Measurements from ENCODE around the gene MORN5.

Gene MORN5

DNA sequence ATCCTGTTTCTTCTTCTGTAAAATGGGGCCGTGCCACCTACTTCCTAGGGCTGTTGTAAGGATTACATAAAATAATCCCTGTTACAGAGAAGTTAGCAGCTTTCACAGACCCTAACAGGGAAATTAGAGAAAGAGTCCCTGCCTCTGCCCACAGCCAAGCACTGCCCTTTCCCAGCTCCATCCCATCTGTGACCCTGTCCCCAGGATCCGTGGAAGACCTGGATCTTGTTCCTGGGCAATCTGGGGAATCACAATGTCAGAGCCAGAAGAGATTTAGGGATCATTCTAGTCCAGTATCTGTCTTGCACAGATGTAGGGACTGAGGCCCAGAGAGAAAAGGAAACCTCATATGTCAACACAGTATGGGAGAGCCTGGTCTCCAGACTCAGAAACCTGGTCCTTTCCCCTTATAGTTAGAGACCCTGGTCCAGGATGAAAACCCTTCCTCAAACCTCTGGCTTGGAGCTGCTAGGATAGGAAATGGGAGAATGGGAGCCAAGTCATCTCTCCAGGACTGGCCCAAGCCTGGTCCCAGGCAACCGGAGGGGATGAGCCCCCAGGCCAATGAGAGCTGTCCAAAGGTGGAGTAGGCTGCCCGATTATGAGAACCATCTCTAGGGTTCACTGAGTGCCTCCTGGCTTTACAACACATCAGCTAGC lies 56.6 kb downstream of the MORN5 start:
- no peaks in the 10 kb centered on the region; the same call in 1 of the 2 replicates for H3K4me1 ChIP-seq (ENCODE audit: insufficient read depth, low read length)
- no peaks in the 10 kb centered on the region for H3K36me3 ChIP-seq (ENCODE audit: insufficient read depth, low read length)
- peak overlapping the region; percentile 26; the same call in 1 of the 2 replicates for H3K9ac ChIP-seq (ENCODE audit: low read depth, low read length)
- no peaks in the 10 kb centered on the region for H3K9me3 ChIP-seq (ENCODE audit: control insufficient read depth, insufficient read depth, low read length)

DNA sequence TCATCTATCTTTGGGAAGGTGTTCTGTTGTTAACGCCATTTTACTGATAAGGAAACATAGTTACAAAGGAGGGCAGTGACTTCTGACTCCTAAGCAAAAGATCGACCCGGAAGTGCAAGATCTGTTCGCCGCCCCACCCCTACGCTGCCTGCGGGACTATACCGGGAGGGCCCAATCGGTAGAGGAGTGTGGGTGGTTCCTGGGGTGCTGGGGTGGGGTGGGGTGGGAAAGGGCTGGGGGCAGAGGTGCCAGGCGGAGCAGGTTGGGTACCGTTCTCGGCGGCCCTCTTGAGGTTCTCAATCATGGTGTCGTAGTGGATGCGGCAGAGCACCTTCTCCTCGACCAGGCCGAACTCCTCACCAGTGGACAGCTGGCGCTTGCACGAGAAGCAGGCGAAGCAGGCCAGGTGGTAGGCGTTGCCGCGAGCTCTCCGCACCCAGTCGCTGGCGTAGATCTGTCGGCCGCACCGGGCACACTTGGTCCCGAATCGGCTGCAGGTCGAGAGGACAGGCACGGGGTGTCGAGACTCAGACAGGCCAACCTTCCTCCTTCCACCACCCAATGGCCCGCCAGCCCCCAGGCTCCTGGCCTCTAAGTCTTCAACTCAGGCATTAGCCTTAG lies 57.2 kb downstream of the MORN5 start:
- Histone ChIP-seq H3K9ac (ENCODE audit: low read depth, low read length) (peak overlapping the region; percentile 26; the same call in 1 of the 2 replicates), H3K4me1 (ENCODE audit: insufficient read depth, low read length) (no peaks in the 10 kb centered on the region; the same call in 1 of the 2 replicates), H3K36me3 (ENCODE audit: insufficient read depth, low read length) (no peaks in the 10 kb centered on the region), H3K9me3 (ENCODE audit: control insufficient read depth, insufficient read depth, low read length) (no peaks in the 10 kb centered on the region)

DNA sequence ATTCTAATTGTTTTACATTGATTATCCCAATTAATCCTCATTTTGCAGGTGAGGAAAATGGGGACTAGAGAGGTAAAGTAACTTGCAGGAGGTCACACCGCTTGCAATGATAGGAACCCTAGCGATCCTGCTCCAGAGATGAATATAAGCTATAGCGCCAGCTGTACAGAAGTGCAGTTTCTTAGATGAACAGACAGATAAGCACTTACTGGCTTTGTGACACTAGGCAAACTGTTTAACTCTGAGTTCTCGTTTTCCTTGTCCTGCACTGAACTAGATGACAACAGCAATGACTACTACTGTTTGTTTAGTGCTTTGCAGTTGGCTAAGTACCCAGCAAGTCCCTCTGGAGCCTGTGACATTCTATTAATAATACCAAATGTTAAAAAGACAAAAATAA lies 57.9 kb downstream of the MORN5 start:
- H3K4me1 ChIP-seq (ENCODE audit: insufficient read depth, low read length): no peaks in the 10 kb centered on the region; the same call in 1 of the 2 replicates
- no peak overlapping the region for H3K9ac ChIP-seq (ENCODE audit: low read depth, low read length)
- H3K9me3 ChIP-seq (ENCODE audit: control insufficient read depth, insufficient read depth, low read length): no peaks in the 10 kb centered on the region
- H3K36me3 ChIP-seq (ENCODE audit: insufficient read depth, low read length): no peaks in the 10 kb centered on the region

DNA sequence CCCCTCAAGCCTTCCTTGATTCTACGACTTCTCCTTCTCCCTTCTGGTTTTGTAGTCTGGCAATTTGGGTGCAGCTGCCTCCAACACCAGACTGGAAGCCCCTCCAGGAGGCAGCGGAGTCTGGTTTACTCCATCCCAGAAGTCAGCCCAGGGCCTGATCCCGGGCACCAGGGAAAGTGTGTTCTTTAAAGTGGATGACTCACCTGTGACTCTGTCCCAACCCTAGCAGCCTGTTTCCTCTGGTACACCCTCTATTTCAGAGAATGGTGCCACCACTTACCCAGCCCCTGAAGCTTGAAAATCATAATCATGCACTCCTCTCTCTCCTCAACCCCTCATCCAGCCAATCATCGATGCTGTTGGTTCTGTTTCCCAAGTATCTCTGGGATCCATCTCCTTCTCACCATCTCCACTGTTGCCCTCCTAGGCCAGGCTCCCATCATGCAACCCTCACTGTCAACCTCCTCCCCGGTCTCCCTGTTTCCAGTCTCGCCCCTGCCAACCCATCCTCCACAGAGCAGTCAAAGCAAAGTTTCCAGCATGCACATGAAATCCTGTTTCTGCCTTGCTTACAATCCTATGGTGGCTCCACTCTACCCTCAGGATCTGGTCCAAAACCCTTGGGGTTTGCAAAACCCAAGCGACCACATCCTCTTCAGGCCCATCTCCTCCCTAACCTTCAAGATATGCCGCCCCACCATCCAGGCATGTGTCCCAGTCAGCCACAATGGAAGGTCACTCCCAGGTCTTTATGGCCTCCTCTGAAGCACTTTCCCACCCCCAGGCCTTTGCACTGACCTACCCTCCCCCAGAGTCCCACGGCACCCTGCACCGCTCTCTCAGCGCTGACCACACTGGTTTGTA lies 58.6 kb downstream of the MORN5 start:
- Histone ChIP-seq H3K9me3 (ENCODE audit: control insufficient read depth, insufficient read depth, low read length) (no peaks in the 10 kb centered on the region), H3K9ac (ENCODE audit: low read depth, low read length) (peak overlapping the region; percentile 55; the same call in 1 of the 2 replicates), H3K36me3 (ENCODE audit: insufficient read depth, low read length) (no peaks in the 10 kb centered on the region), H3K4me1 (ENCODE audit: insufficient read depth, low read length) (no peaks in the 10 kb centered on the region; the same call in 1 of the 2 replicates)

DNA sequence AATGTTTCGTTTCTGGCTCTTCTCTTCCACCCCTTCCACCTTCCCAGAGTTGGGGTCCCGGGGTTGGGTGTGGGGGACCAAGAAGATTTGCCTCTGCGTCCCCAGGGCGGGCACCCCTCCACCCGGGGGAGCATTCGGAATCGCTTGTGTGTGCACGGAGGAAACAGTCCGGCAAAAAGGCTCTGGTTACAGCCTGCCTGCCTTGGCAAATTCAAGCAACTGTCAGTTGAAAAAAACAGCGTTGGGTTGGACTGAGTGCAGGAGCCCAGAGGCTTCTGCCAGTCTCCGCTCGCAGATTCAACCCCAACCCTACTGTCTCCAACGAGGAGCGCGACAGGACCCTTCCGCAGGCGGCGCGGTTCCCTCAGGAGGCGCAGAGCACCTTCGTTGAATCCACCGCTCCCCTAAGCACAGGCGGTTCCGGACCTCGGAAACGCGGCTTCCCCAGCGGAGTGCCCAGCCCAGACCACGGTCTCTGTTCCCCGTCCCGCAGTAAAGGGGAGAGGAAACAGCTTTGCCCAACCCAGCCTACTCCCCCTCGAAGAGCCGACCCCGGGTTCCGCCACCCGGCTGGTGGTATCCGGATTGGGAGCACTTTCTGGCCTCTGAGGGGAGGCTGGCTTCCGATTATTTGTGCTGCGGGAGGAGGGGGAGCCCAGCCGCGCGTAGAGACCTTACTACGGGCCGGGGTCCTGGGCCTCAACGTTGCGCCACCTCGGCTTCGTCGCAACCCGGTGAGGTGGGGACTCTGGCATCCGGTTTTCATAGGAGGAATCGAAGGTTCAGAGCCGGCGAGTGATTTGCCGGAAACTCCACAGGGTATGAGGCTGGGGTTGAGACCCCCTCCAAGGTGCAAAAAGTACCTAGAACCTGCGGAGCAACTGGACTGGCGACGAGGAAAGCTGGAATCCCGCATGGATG lies 59.5 kb downstream of the MORN5 start:
- Histone ChIP-seq H3K9ac (ENCODE audit: low read depth, low read length) (peak overlapping the region; percentile 55; the same call in 1 of the 2 replicates), H3K4me1 (ENCODE audit: insufficient read depth, low read length) (no peaks in the 10 kb centered on the region; the same call in 1 of the 2 replicates), H3K9me3 (ENCODE audit: control insufficient read depth, insufficient read depth, low read length) (no peaks in the 10 kb centered on the region), H3K36me3 (ENCODE audit: insufficient read depth, low read length) (no peaks in the 10 kb centered on the region)

DNA sequence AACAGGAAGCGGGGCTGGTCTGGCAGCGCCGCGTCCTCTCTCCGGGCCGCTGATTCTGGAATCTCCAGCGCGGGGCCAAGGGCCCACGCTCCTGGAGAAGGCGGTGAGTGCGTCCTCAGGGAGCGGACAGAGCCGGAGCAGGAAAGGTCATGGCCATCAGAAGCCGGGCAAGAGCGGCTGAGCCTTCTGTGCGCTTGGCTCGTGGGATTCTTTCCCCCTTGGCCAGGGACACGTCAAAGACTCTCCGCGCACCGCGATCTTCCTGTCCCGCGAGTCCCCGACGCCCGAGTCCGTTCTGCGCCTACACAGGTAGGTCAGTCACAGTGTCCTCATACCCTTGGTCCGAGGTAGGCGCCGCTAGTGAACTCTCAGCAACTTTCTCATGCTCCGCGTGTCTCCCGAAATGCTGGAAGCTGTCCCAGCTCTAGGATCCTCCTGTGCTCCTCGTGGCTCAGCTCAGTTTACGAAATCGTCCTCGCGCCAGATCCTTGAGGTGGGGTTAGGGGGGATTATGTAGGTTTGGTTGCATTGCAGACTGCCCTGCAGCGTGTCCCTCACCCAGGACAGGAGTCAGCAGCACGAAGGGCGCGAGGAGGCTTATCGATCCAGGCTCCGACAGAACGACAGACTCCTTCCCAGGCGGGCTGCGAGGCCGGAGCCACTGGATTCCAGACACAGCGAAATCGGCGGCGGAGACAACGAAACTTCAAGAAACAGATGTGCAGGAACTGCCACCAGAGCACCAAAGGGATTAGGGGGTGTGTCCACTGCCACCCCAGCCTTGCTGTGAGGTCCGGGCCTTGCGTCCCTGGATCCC lies 60.4 kb downstream of the MORN5 start:
- no peaks in the 10 kb centered on the region; the same call in 1 of the 2 replicates for H3K4me1 ChIP-seq (ENCODE audit: insufficient read depth, low read length)
- peak overlapping the region; percentile 55; the same call in 1 of the 2 replicates for H3K9ac ChIP-seq (ENCODE audit: low read depth, low read length)
- no peaks in the 10 kb centered on the region for H3K9me3 ChIP-seq (ENCODE audit: control insufficient read depth, insufficient read depth, low read length)
- no peaks in the 10 kb centered on the region for H3K36me3 ChIP-seq (ENCODE audit: insufficient read depth, low read length)

DNA sequence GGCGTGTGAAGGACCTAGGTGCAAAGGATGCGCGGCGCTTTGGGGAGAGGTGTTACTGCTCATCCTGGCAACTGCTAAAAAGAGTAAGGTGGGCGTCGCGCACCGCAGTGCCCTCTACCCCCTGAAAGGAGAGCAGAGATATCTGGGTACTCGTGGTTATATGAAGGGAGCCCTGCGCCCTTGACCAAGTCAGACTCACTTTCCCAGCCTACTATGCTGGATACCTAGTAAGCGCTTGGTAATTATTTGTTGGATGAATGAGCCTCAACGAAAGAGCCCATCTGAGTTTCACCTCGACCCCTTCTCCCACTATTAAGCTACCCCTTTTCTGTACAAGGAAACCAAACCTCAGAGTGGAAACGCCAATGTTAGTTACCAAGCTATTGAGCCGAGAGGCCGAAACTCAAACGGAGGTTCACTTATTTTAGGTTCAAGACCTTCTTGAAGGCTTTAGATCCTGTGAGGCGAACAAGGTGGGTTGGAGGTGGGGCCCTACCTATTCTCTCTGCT lies 61.0 kb downstream of the MORN5 start:
- Histone ChIP-seq H3K36me3 (ENCODE audit: insufficient read depth, low read length) (no peaks in the 10 kb centered on the region), H3K9ac (ENCODE audit: low read depth, low read length) (peak overlapping the region; percentile 43; the same call in 1 of the 2 replicates), H3K4me1 (ENCODE audit: insufficient read depth, low read length) (no peaks in the 10 kb centered on the region; the same call in 1 of the 2 replicates), H3K9me3 (ENCODE audit: control insufficient read depth, insufficient read depth, low read length) (no peaks in the 10 kb centered on the region)

DNA sequence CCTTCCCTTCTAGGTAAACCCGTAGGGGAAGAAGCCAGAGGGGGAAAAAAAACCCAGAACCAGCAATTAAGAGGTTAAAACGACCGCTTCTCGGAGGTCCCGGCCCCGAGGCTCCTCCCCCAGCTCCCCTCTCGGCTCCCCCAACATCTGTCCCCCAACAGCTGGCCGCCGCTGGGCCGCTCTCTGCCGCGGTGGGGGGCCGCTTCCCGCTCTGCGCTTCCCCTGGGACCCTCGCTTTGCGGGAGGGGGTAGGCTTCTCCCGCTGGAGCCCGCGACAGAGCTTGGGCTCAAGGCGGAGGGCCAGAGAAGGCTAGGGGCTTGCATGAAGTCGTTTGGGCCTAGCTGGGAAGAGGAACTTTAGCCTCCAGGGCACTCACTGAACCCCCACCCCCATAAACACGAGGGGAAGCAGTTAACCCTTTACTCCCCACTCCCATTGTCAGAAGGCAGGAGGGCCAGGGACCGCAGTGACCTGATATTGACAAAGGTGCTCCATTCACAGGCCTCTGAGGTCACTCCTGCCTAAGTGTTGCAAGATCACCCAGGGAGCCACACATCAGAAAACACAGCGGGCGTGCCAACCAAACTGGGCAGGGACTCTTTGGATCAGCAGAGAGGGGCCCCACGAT lies 61.6 kb downstream of the MORN5 start:
- peak overlapping the region; percentile 43; the same call in 1 of the 2 replicates for H3K9ac ChIP-seq (ENCODE audit: low read depth, low read length)
- H3K36me3 ChIP-seq (ENCODE audit: insufficient read depth, low read length): no peaks in the 10 kb centered on the region
- H3K9me3 ChIP-seq (ENCODE audit: control insufficient read depth, insufficient read depth, low read length): no peaks in the 10 kb centered on the region
- H3K4me1 ChIP-seq (ENCODE audit: insufficient read depth, low read length): no peaks in the 10 kb centered on the region; the same call in 1 of the 2 replicates

DNA sequence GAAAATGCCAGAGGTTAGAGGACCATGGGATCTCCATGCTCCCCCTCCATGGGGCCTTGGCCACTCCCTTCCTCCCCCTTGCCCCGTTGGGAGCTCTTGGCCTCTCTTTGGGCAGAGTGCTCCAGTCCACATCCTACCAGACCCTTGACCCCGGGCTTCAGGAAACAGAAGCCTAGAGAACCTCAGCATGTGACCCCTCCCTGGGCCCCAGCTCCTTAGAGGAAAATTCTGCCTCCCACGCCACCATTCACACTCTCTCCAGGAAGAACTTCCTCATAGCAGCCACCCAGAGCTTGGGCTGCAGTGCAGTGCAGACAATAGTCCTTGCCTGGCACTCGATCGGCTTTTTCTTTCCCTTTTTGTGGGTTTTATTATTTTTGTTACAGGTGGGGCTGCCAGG lies 63.1 kb downstream of the MORN5 start:
- no peak overlapping the region for H3K9ac ChIP-seq (ENCODE audit: low read depth, low read length)
- no peaks in the 10 kb centered on the region for H3K36me3 ChIP-seq (ENCODE audit: insufficient read depth, low read length)
- H3K9me3 ChIP-seq (ENCODE audit: control insufficient read depth, insufficient read depth, low read length): no peaks in the 10 kb centered on the region
- H3K4me1 ChIP-seq (ENCODE audit: insufficient read depth, low read length): no peaks in the 10 kb centered on the region; the same call in 1 of the 2 replicates

DNA sequence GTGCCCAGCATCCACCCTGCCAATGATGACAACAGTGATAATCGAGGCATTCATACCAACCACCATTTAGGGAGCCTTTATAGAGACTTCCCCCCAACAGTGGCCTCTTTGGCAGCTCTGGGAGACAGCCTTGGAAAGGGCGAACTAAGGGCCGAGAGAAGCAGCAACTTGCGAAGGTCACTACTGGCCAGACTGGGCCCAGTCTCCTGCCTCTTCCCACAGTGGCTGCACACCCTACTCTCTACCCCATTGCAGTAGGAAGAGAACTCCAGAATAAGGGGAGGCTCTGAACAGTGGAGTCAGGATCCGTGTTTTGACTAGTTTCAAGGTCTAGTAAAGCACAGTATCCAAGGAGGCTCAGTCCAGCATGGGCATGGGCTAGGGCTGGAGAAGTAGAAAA lies 63.7 kb downstream of the MORN5 start:
- H3K9me3 ChIP-seq (ENCODE audit: control insufficient read depth, insufficient read depth, low read length): no peaks in the 10 kb centered on the region
- no peaks in the 10 kb centered on the region; the same call in 1 of the 2 replicates for H3K4me1 ChIP-seq (ENCODE audit: insufficient read depth, low read length)
- H3K36me3 ChIP-seq (ENCODE audit: insufficient read depth, low read length): no peaks in the 10 kb centered on the region
- H3K9ac ChIP-seq (ENCODE audit: low read depth, low read length): no peak overlapping the region

DNA sequence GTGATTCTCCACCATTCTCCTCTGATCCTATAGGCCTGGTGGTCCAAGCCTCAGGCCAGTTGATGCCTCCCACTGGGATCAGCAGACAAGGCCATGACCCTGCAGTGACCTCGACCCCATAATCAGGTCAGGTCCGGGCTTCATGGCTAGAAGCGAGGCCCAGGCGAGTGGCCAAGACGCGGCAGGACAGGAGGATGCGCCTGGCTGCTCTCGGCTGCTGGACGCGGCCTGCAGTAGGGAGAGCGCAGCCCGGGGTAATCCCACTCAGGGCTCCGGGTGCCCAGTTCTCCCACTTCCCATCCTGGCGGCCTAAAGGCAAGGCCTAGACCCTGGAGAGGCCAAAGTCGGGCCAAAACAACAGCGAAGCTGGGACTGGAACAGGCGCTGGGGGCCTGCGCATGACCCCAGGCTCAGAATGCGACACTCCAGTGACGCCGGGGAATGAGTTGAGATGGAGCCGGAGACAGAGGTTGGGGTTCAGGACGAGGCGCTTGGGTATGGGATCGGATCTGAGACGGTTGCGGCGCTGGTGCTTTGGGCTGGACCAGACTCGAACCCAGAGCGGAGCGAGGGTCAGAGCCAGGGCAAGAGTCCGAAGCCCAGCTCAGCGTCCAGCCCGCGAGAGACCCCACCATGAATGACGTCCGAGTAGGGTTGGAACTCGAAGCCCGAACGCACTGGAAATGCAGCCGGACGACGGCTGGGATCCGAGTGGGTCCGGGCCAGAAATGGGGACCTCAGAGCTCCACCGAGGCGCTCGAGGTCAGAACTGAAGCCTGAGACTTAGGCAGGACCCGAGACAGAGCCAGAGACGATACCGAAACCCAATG lies 65.8 kb downstream of the MORN5 start:
- Histone ChIP-seq H3K4me1 (ENCODE audit: insufficient read depth, low read length) (no peaks in the 10 kb centered on the region; the same call in 1 of the 2 replicates), H3K9me3 (ENCODE audit: control insufficient read depth, insufficient read depth, low read length) (no peaks in the 10 kb centered on the region), H3K36me3 (ENCODE audit: insufficient read depth, low read length) (no peaks in the 10 kb centered on the region), H3K9ac (ENCODE audit: low read depth, low read length) (no peak overlapping the region)

All from ES-I3 (cell line).